SK-N-MC (cell line): Measurements from ENCODE around the gene HEMGN.

ENCODE experiments used
- EZH2 ChIP-seq: fragments of 200-600 bp; sonication (generic); IDR thresholded peaks from one replicate; pipeline ENCODE4 v1.6.1; 2017; ENCODE audit warnings: antibody characterized with exemption
- FOXP2 ChIP-seq: optimal IDR thresholded peaks from 2 replicates; pipeline ENCODE3; 2011; ENCODE audit warnings: mild to moderate bottlenecking, moderate library complexity; ENCODE audit not compliant: insufficient read depth; ENCODE audit errors: extremely low read length, control extremely low read depth
- POLR2AphosphoS5 ChIP-seq: IDR thresholded peaks from 2 replicates; pipeline ENCODE4 v1.6.1; 2012; ENCODE audit warnings: mild to moderate bottlenecking, low read depth, low read length, borderline replicate concordance

DNA sequence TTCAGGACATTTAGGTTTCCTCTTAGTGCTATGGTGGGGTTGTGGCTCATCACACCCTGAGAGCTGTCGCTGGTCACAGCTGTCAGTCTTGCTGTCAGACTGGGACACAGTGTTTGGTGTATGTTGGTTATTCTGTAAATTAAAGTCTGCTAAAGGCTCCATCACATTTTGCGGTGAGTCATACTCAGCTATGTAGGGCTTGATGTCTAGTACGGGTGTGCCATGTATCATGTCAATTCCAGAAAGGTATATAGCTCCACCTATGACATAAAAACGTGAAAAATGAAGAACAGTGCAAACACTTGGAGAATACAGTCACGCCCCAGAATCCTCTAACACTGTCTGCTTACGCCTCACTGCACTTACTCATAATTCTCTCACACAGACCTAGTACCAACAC lies 27.6 kb downstream of the HEMGN start:
- no peak for TF ChIP-seq EZH2
- TF ChIP-seq POLR2AphosphoS5, result no peak
- no peak for TF ChIP-seq FOXP2
